Spinal cord (tissue), 10 donors: ENCODE measurements around the gene AKAP13. TPM values are rescaled to one million over a fixed set of nuclear protein-coding genes. Genes with fewer than 3 reads are reported as not detected.

Experiments used
- DNase-seq, 6 donors: peaks; one replicate each; pipeline versions ENCODE4 v3.0.0 to v3.0.0-alpha.2; 2013 to 2015; ENCODE audit warnings: low spot score in 6 of 6, low read depth in 4 of 6
- H3K27ac ChIP-seq: one replicate; pipeline ENCODE4 v1.5.1; 2013; ENCODE audit warnings: low read depth, low read length, control low read depth
- H3K27me3 ChIP-seq: one replicate; pipeline ENCODE4 v1.6.1; 2013; ENCODE audit warnings: low read length; ENCODE audit not compliant: control insufficient read depth, insufficient read depth
- H3K36me3 ChIP-seq: one replicate; pipeline ENCODE4 v1.6.1; 2013; ENCODE audit warnings: low read length; ENCODE audit not compliant: control insufficient read depth, insufficient read depth
- H3K4me1 ChIP-seq: one replicate; pipeline ENCODE4 v1.6.1; 2013; ENCODE audit warnings: low read length; ENCODE audit not compliant: control insufficient read depth, insufficient read depth
- H3K4me3 ChIP-seq: one replicate; pipeline ENCODE4 v1.5.1; 2013; ENCODE audit warnings: low read depth, low read length, control low read depth
- H3K9me3 ChIP-seq: one replicate; pipeline ENCODE4 v1.6.1; 2013; ENCODE audit warnings: low read length; ENCODE audit not compliant: control insufficient read depth, insufficient read depth
- WGBS: methylation state at CpG from one replicate; pipeline ENCODE4 v1.1.5; 2013; ENCODE audit warnings: missing lambda C conversion rate; ENCODE audit not compliant: insufficient coverage; 5-methylcytosine and 5-hydroxymethylcytosine counted together
- polyA plus RNA-seq, 2 donors: library from polyadenylated mRNA; unstranded; fragments of 120-200 nt; gene quantifications; one replicate each; pipeline ENCODE4 v1.2.1, GENCODE V29; 2013; ENCODE audit not compliant: insufficient read length in 2 of 2
- total RNA-seq, 2 donors: library from RNA; depleted of rRNA in 1 of 2; stranded (reverse); fragments of 120-200 nt in 1 of 2; fragments of >200 nt in 1 of 2; gene quantifications; one replicate each; pipeline versions ENCODE4 v1.2.3 to v1.2.4, GENCODE V29; 2013 to 2014
- donor health status: healthy.

Gene AKAP13
- total and polyA plus RNA-seq, 4 donors, result 52.5 to 114 (median 89.2) TPM

- DNase-seq, result no peak
- WGBS, result no CpG with 5 or more reads among the region's 1 CpG
- Histone ChIP-seq H3K9me3 (no peaks in the 10 kb centered on the region), H3K4me1 (no peaks in the 10 kb centered on the region), H3K27ac (no peak overlapping the region), H3K36me3 (no peaks in the 10 kb centered on the region), H3K4me3 (no peak overlapping the region), H3K27me3 (no peaks in the 10 kb centered on the region)
Observed at GRCh38 chr15:85517086-85517485, 136.7 kb downstream of the AKAP13 start.

GRCh38 chr15:85518979-85519761 lies 138.8 kb downstream of the AKAP13 start:
- WGBS, result no CpG with 5 or more reads among the region's 5 CpGs
- Histone ChIP-seq H3K27me3 (no peaks in the 10 kb centered on the region), H3K4me3 (no peak overlapping the region), H3K4me1 (no peaks in the 10 kb centered on the region), H3K9me3 (no peaks in the 10 kb centered on the region), H3K36me3 (no peaks in the 10 kb centered on the region), H3K27ac (no peak overlapping the region)
- DNase-seq, result no peak

- no CpG with 5 or more reads among the region's 3 CpGs for WGBS
- Histone ChIP-seq H3K27ac (no peak overlapping the region), H3K27me3 (no peaks in the 10 kb centered on the region), H3K4me3 (no peak overlapping the region), H3K36me3 (no peaks in the 10 kb centered on the region), H3K4me1 (no peaks in the 10 kb centered on the region), H3K9me3 (no peaks in the 10 kb centered on the region)
- DNase-seq, result no peak
Observed at GRCh38 chr15:85520650-85521049, 140.2 kb downstream of the AKAP13 start.

DNA sequence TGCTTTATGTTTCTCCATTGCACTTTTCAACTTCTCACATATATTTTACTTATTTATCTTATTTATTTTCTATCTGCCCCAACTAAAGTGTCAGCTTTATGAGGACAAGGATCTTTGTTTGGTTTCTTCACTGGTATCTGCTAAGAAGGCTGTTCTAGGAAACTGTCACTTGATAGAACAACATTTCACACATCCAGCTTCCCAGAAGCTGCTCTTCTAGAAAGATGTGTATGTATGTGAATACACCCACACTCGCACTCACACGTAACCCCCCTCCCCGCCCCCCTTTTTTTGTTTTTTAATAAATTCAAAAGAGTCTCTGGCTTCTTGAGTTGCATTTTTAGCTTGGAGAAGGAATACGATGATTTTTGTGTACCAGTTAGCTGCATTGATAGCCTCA lies 143.1 kb downstream of the AKAP13 start:
- no peaks in the 10 kb centered on the region for H3K27me3 ChIP-seq
- no peak overlapping the region for H3K27ac ChIP-seq
- 100% methylated on average over 1 of the region's 4 CpGs for WGBS
- no peak overlapping the region for H3K4me3 ChIP-seq
- no peaks in the 10 kb centered on the region for H3K36me3 ChIP-seq
- H3K4me1 ChIP-seq, result peaks cover 10% of the 10 kb centered on the region
- no peaks in the 10 kb centered on the region for H3K9me3 ChIP-seq
- DNase-seq, result no peak

DNA sequence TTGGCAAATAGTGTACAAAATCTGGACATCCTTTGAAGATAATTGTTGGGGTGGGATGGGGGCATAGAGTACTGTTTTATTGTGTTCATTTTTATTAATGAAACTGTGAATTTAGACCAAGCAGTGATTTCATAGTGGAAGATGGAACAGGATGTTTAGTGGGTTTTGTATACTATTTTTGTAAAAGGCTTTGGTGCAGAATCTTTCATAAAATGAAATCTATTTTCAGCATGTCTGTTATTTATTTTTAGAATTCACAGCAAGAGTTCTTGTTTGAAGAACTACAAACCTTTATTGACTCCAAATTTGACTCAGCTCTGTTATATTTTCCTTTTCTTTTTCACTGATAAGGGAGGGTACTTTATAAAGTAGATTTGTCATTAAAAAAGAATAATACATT lies 145.4 kb downstream of the AKAP13 start:
- Histone ChIP-seq H3K4me1 (peaks cover 10% of the 10 kb centered on the region), H3K9me3 (no peaks in the 10 kb centered on the region), H3K27ac (no peak overlapping the region), H3K27me3 (no peaks in the 10 kb centered on the region), H3K4me3 (no peak overlapping the region), H3K36me3 (no peaks in the 10 kb centered on the region)
- no peak for DNase-seq

DNA sequence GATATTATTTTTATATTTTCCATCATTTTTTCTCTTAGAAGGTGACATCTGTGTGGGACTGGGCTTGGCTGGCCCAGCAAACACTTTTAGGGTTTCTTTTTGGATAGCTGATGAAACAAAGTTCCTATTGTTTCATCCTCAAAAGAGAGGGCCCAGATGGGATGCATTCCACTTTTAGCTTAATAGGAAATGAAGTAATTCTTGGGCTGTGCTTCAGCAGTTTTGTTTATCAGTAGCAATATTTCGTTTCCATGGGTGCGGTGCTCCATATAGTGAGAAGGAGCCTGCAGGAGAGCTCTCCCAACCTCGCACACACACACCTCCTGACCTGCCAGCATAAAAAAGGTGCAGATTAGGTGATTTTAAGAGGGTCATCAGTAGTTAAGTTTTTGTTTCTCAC lies 147.5 kb downstream of the AKAP13 start:
- no peaks in the 10 kb centered on the region for H3K9me3 ChIP-seq
- DNase-seq, result peak in 2 of 6 donors; percentile 48 to 69
- H3K4me3 ChIP-seq, result no peak overlapping the region
- peaks cover 10% of the 10 kb centered on the region for H3K4me1 ChIP-seq
- H3K27me3 ChIP-seq, result no peaks in the 10 kb centered on the region
- H3K27ac ChIP-seq, result peak overlapping the region; percentile 79
- WGBS, result no CpG with 5 or more reads among the region's 3 CpGs
- H3K36me3 ChIP-seq, result no peaks in the 10 kb centered on the region

DNA sequence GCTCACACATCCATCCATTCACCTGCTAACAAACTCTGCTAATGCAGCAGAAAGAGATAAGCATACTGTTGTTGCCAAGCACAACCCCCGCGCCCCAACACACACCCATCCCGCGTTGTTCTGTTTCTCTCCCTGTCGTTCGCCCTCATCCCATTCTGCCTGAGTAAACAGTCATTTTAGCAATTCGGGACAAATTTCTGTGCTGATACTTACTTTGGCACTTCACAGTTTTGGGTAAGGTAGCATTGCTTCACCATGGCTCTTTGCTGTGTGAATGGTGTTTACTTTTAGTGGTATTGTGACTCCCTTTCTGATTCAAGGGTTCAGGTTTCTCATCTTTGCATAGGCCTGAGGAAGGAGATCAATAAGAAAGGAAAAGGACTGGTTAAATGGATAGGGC lies 149.7 kb downstream of the AKAP13 start:
- Histone ChIP-seq H3K36me3 (no peaks in the 10 kb centered on the region), H3K4me1 (peaks cover 10% of the 10 kb centered on the region), H3K9me3 (no peaks in the 10 kb centered on the region), H3K4me3 (no peak overlapping the region), H3K27me3 (no peaks in the 10 kb centered on the region), H3K27ac (no peak overlapping the region)
- DNase-seq, result no peak
- WGBS, result no CpG with 5 or more reads among the region's 7 CpGs

GRCh38 chr15:85531083-85531482 lies 150.7 kb downstream of the AKAP13 start:
- Histone ChIP-seq H3K36me3 (no peaks in the 10 kb centered on the region), H3K27ac (no peak overlapping the region), H3K4me1 (peaks cover 10% of the 10 kb centered on the region), H3K9me3 (no peaks in the 10 kb centered on the region), H3K27me3 (no peaks in the 10 kb centered on the region), H3K4me3 (no peak overlapping the region)
- no peak for DNase-seq
- WGBS, result 80% methylated on average over 1 of the region's 4 CpGs

- 59% methylated on average over 2 of the region's 3 CpGs for WGBS
- no peak overlapping the region for H3K4me3 ChIP-seq
Observed at GRCh38 chr15:85532689-85533088, 152.3 kb downstream of the AKAP13 start.

GRCh38 chr15:85534031-85534430 lies 153.6 kb downstream of the AKAP13 start:
- Histone ChIP-seq H3K4me3 (no peak overlapping the region), H3K36me3 (no peaks in the 10 kb centered on the region), H3K4me1 (no peaks in the 10 kb centered on the region), H3K27ac (no peak overlapping the region), H3K9me3 (no peaks in the 10 kb centered on the region), H3K27me3 (no peaks in the 10 kb centered on the region)
- WGBS, result 100% methylated on average over 2 of the region's 2 CpGs
- no peak for DNase-seq

More at GRCh38 chr15:85532689-85533088, 152.3 kb downstream of the AKAP13 start:
- DNase-seq, result peak in 2 of 6 donors; percentile 20 to 29
- no peaks in the 10 kb centered on the region for H3K27me3 ChIP-seq
- no peaks in the 10 kb centered on the region for H3K36me3 ChIP-seq
- H3K9me3 ChIP-seq, result no peaks in the 10 kb centered on the region
- H3K27ac ChIP-seq, result no peak overlapping the region
- H3K4me1 ChIP-seq, result peaks cover 5% of the 10 kb centered on the region
